IMR-90 (cell line): ENCODE measurements around the gene PACSIN2. TPM values are rescaled to one million over a fixed set of nuclear protein-coding genes. Genes with fewer than 3 reads are reported as not detected.

ENCODE experiments used
- ATAC-seq: fragments of 200-7000 bp; cut with Tn5 transposase; 2 replicates; pipeline ENCODE4 v1.9.1; 2020; ENCODE audit warnings: low read depth, mild to moderate bottlenecking, moderate library complexity
- BruUV-seq: library from RNA; stranded (reverse); fragments of 400-500 nt; replicated peaks from 2 replicates; lab custom pipeline; 2021; lab: Mats Ljungman, UMichigan
- CTCF ChIA-PET: fragments of 300-600 bp; formaldehyde crosslinking; extraction: SDS; loops from one replicate; lab custom pipeline; 2021; ENCODE audit warnings: antibody characterized with exemption; lab: Yijun Ruan, JAX
- POLR2A ChIA-PET: fragments of 300-600 bp; sonication (Branson Sonifier 250); formaldehyde crosslinking; loops from one replicate; lab custom pipeline; 2022; ENCODE audit warnings: antibody characterized with exemption; ENCODE audit not compliant: unreplicated experiment; lab: Charles Lee
- DNase-seq: peaks from one replicate; pipeline ENCODE4 v3.0.0; 2013
- H2AFZ ChIP-seq: replicated peaks from 2 replicates; pipeline ENCODE3; 2013; ENCODE audit warnings: low read length, mild to moderate bottlenecking; ENCODE audit not compliant: poor library complexity
- H2AK5ac ChIP-seq: 2 replicates; pipeline ENCODE4 v1.6.1; 2013; ENCODE audit warnings: low read depth, low read length, inconsistent platforms
- H2AK9ac ChIP-seq: replicated peaks from 2 replicates; pipeline ENCODE3; 2013; ENCODE audit warnings: mild to moderate bottlenecking, low read depth, low read length, moderate library complexity; ENCODE audit not compliant: poor library complexity
- H2BK120ac ChIP-seq: 2 replicates; pipeline ENCODE4 v1.6.1; 2013; ENCODE audit warnings: low read depth, low read length, inconsistent platforms
- H2BK15ac ChIP-seq: 3 replicates; pipeline ENCODE4 v1.6.1; 2013; ENCODE audit warnings: low read depth, low read length, inconsistent platforms
- H2BK20ac ChIP-seq: 2 replicates; pipeline ENCODE4 v1.6.1; 2013; ENCODE audit warnings: low read depth, mild to moderate bottlenecking, inconsistent platforms, low read length, moderate library complexity
- H2BK5ac ChIP-seq: 2 replicates; pipeline ENCODE4 v1.6.1; 2013; ENCODE audit warnings: mild to moderate bottlenecking, low read depth, low read length, inconsistent platforms; ENCODE audit not compliant: poor library complexity, severe bottlenecking
- H3K14ac ChIP-seq: replicated peaks from 2 replicates; pipeline ENCODE4 v1.6.1; 2013; ENCODE audit warnings: low read depth, low read length, inconsistent platforms
- H3K18ac ChIP-seq: 2 replicates; pipeline ENCODE4 v1.6.1; 2013; ENCODE audit warnings: low read depth, low read length, control low read depth
- H3K23ac ChIP-seq: 2 replicates; pipeline ENCODE4 v1.6.1; 2013; ENCODE audit warnings: low read depth, low read length, inconsistent platforms
- H3K27ac ChIP-seq: 2 replicates; pipeline ENCODE4 v1.5.1; 2013; ENCODE audit warnings: mild to moderate bottlenecking, control low read depth, low read length; ENCODE audit not compliant: insufficient read depth
- H3K27me3 ChIP-seq: 2 replicates; pipeline ENCODE4 v1.6.1; 2013; ENCODE audit warnings: low read length; ENCODE audit not compliant: control insufficient read depth, insufficient read depth
- H3K36me3 ChIP-seq: 2 replicates; pipeline ENCODE4 v1.6.1; 2013; ENCODE audit warnings: low read length, mixed read lengths; ENCODE audit not compliant: control insufficient read depth, insufficient read depth
- H3K4ac ChIP-seq: 2 replicates; pipeline ENCODE4 v1.6.1; 2013; ENCODE audit warnings: low read depth, low read length, inconsistent platforms
- H3K4me1 ChIP-seq: 2 replicates; pipeline ENCODE4 v1.6.1; 2013; ENCODE audit warnings: low read length, mixed read lengths; ENCODE audit not compliant: control insufficient read depth, insufficient read depth
- H3K4me2 ChIP-seq: 2 replicates; pipeline ENCODE4 v1.6.1; 2013; ENCODE audit warnings: low read depth, mild to moderate bottlenecking, control low read depth, low read length, moderate library complexity
- H3K4me3 ChIP-seq: 2 replicates; pipeline ENCODE4 v1.5.1; 2013; ENCODE audit warnings: low read depth, mild to moderate bottlenecking, control low read depth, low read length, moderate library complexity; ENCODE audit not compliant: insufficient read depth
- H3K56ac ChIP-seq: 2 replicates; pipeline ENCODE4 v1.6.1; 2013; ENCODE audit warnings: low read length, inconsistent platforms; ENCODE audit not compliant: insufficient read depth; ENCODE audit errors: extremely low read depth
- H3K79me1 ChIP-seq, 2 experiments: 2 replicates each; pipeline ENCODE4 v1.6.1; 2013; ENCODE audit warnings: low read length in 2 of 2, inconsistent platforms in 1 of 2, low read depth in 1 of 2
- H3K9ac ChIP-seq: 2 replicates; pipeline ENCODE4 v1.6.1; 2013; ENCODE audit warnings: low read depth, low read length, control low read depth
- H3K9me1 ChIP-seq: 2 replicates; pipeline ENCODE4 v1.6.1; 2013; ENCODE audit warnings: low read length, inconsistent platforms; ENCODE audit not compliant: insufficient read depth
- H3K9me3 ChIP-seq: 2 replicates; pipeline ENCODE4 v1.6.1; 2013; ENCODE audit warnings: low read length; ENCODE audit not compliant: control insufficient read depth, insufficient read depth
- H4K20me1 ChIP-seq: 2 replicates; pipeline ENCODE4 v1.6.1; 2013; ENCODE audit warnings: low read length, inconsistent platforms; ENCODE audit not compliant: insufficient read depth
- H4K5ac ChIP-seq: 2 replicates; pipeline ENCODE4 v1.6.1; 2013; ENCODE audit warnings: mild to moderate bottlenecking, low read depth, low read length, control low read depth
- H4K8ac ChIP-seq, 2 experiments: 2 replicates each; pipeline ENCODE4 v1.6.1; 2013; ENCODE audit warnings: low read depth in 2 of 2, low read length in 2 of 2, control low read depth in 1 of 2, inconsistent platforms in 1 of 2
- H4K91ac ChIP-seq: 2 replicates; pipeline ENCODE4 v1.6.1; 2013; ENCODE audit warnings: low read depth, low read length, inconsistent platforms; ENCODE audit not compliant: insufficient read depth
- BHLHE40 ChIP-seq: fragments of 150-350 bp; IDR thresholded peaks from 2 replicates; pipeline ENCODE4 v1.6.1; 2016; ENCODE audit warnings: mild to moderate bottlenecking, low read depth, low read length
- CEBPB ChIP-seq: IDR thresholded peaks from 2 replicates; pipeline ENCODE4 v1.6.1; 2012; ENCODE audit warnings: low read depth, low read length, improper control_type of control experiment
- CHD1 ChIP-seq: IDR thresholded peaks from 2 replicates; pipeline ENCODE4 v1.6.1; 2012; ENCODE audit warnings: low read depth, low read length, improper control_type of control experiment
- CTCF ChIP-seq: conservative IDR thresholded peaks from 2 replicates; pipeline ENCODE4 v1.5.1; 2012; ENCODE audit warnings: mild to moderate bottlenecking, low read depth, low read length, improper control_type of control experiment
- ELK1 ChIP-seq: fragments of 150-350 bp; IDR thresholded peaks from 2 replicates; pipeline ENCODE4 v1.6.1; 2016; ENCODE audit warnings: low read depth, mild to moderate bottlenecking, low read length, moderate library complexity, borderline replicate concordance
- FOS ChIP-seq: fragments of 150-350 bp; IDR thresholded peaks from 2 replicates; pipeline ENCODE4 v1.6.1; 2016; ENCODE audit warnings: low read depth, low read length
- MAFK ChIP-seq: IDR thresholded peaks from 2 replicates; pipeline ENCODE4 v1.6.1; 2012; ENCODE audit warnings: low read depth, low read length, improper control_type of control experiment
- MAZ ChIP-seq: IDR thresholded peaks from 2 replicates; pipeline ENCODE4 v1.6.1; 2012; ENCODE audit warnings: low read depth, mild to moderate bottlenecking, low read length, improper control_type of control experiment, moderate library complexity, borderline replicate concordance
- MXI1 ChIP-seq: IDR thresholded peaks from 2 replicates; pipeline ENCODE4 v1.6.1; 2012; ENCODE audit warnings: low read depth, mild to moderate bottlenecking, low read length, moderate library complexity, borderline replicate concordance
- NFE2L2 ChIP-seq: fragments of 150-350 bp; IDR thresholded peaks from 2 replicates; pipeline ENCODE4 v1.6.1; 2016; ENCODE audit warnings: low read depth, mild to moderate bottlenecking, low read length
- POLR2A ChIP-seq: IDR thresholded peaks from 2 replicates; pipeline ENCODE4 v1.6.1; 2012; ENCODE audit warnings: mild to moderate bottlenecking, low read depth, low read length
- RAD21 ChIP-seq: IDR thresholded peaks from 2 replicates; pipeline ENCODE4 v1.6.1; 2012; ENCODE audit warnings: low read length, improper control_type of control experiment
- RCOR1 ChIP-seq: IDR thresholded peaks from 2 replicates; pipeline ENCODE4 v1.6.1; 2012; ENCODE audit warnings: mild to moderate bottlenecking, low read length, improper control_type of control experiment; ENCODE audit not compliant: insufficient replicate concordance
- RFX5 ChIP-seq: IDR thresholded peaks from 2 replicates; pipeline ENCODE4 v1.8.0; 2012; ENCODE audit warnings: low read depth, mild to moderate bottlenecking, low read length, moderate library complexity
- USF2 ChIP-seq: fragments of 150-350 bp; IDR thresholded peaks from 2 replicates; pipeline ENCODE4 v1.6.1; 2017; ENCODE audit warnings: mild to moderate bottlenecking, antibody characterized with exemption, low read length, low read depth
- WGBS, 2 experiments: methylation state at CpG; one replicate each; pipeline versions ENCODE4 v1.1.5 to v1.1.7; 2013; ENCODE audit warnings: missing lambda C conversion rate in 2 of 2; ENCODE audit not compliant: insufficient read length in 1 of 2; ENCODE audit errors: extremely low coverage in 2 of 2; 5-methylcytosine and 5-hydroxymethylcytosine counted together
- dilution Hi-C: fragments of 300-500 bp; cut with HindIII; formaldehyde crosslinking; loops from one replicate; pipeline ENCODE4 v1.14.3; 2018; ENCODE audit warnings: low sequenced_read_pairs; ENCODE audit not compliant: unreplicated experiment
- in situ Hi-C: fragments of 300-500 bp; cut with MboI; formaldehyde crosslinking; loops from 3 replicates; pipeline ENCODE4 v1.14.3; 2019; ENCODE audit warnings: low sequenced_read_pairs, inconsistent platforms, mixed read lengths
- intact Hi-C: fragments of 100-400 bp; cut with micrococcal nuclease; formaldehyde crosslinking; loops from 2 replicates; pipeline ENCODE4 v1.10.0; 2022
- polyA plus RNA-seq, 3 experiments: library from polyadenylated mRNA; depleted of rRNA; stranded (reverse); fragments of >200 nt; gene quantifications; 2 replicates each; pipeline ENCODE4 v1.2.3, GENCODE V29; 2012; ENCODE audit warnings: low replicate concordance in 1 of 3
- total RNA-seq: library from RNA; depleted of rRNA; stranded (reverse); fragments of >200 nt; gene quantifications from 2 replicates; pipeline ENCODE4 v1.2.3, GENCODE V29; 2012

The PACSIN2 gene
- total and polyA plus RNA-seq, 2 of the 4 experiments (the other 2 are of a cell fraction): 85.0 to 118 TPM

- 76% methylated on average over 4 of the region's 12 CpGs; no CpG with 5 or more reads in 1 of the 2 experiments for WGBS, 2 experiments
- Histone ChIP-seq H2BK120ac (no peak overlapping the region), H3K79me1 (peaks cover 11 to 19% of the 10 kb centered on the region in 2 experiments), H3K9ac (no peak overlapping the region), H3K23ac (no peak overlapping the region), H4K91ac (no peak overlapping the region), H4K8ac (no peak overlapping the region), H2AK9ac (peak overlapping the region; percentile 25), H3K56ac (no peak overlapping the region), H2BK5ac (no peak overlapping the region), H3K9me3 (no peaks in the 10 kb centered on the region), H3K9me1 (0 out of 2 replicates have a peak, but pooled peaks cover 2% of the 10 kb centered on the region), H3K27me3 (no peaks in the 10 kb centered on the region), H3K4me3 (no peak overlapping the region), H2BK20ac (no peak overlapping the region), H3K4me1 (no peaks in the 10 kb centered on the region), H4K20me1 (peaks cover 7% of the 10 kb centered on the region; the same call in 1 of the 2 replicates), H2AFZ (no peak overlapping the region), H3K4me2 (no peak overlapping the region), H3K14ac (no peak overlapping the region), H3K36me3 (peaks cover 77% of the 10 kb centered on the region), H3K4ac (no peak overlapping the region), H2BK15ac (no peak overlapping the region), H3K27ac (no peak overlapping the region), H3K18ac (no peak overlapping the region), H4K5ac (no peak overlapping the region), H2AK5ac (no peak overlapping the region)
- BruUV-seq: no TSS peak
- ChIA-PET POLR2A (no interaction called here), CTCF (interaction anchor here (0.5 kb wide), 1 partner anchor 17 kb away, joined by 3 read pairs; no protein-coding TSS in a partner anchor)
- ATAC-seq: no peak
- dilution Hi-C loops (no loop called here), in situ Hi-C loops (no loop called here), intact Hi-C loops (no loop called here)
- DNase-seq: no peak
- TF ChIP-seq CHD1 (no peak), MXI1 (no peak), RAD21 (no peak), FOS (no peak), NFE2L2 (no peak), USF2 (no peak), CTCF (no peak), ELK1 (no peak), BHLHE40 (no peak), MAZ (no peak), MAFK (no peak), POLR2A (no peak), RFX5 (no peak), CEBPB (no peak), RCOR1 (no peak)
Measured at GRCh38 chr22:42877597-42878340, 137.2 kb downstream of the PACSIN2 start.
